Keratinocyte (primary cell): ENCODE measurements around the gene TEKTIP1. TPM values are rescaled to one million over a fixed set of nuclear protein-coding genes. Genes with fewer than 3 reads are reported as not detected.

ENCODE experiments used
- DNase-seq: peaks from one replicate; pipeline ENCODE4 v3.0.0-alpha.2; 2011; ENCODE audit warnings: low read depth, missing footprints, low spot score
- FAIRE-seq: peaks from 2 replicates; lab custom pipeline; 2011; peaks lifted over from hg19 to GRCh38; lab: Jason Lieb, UNC
- H2AFZ ChIP-seq: 2 replicates; pipeline ENCODE4 v1.6.0; 2012; ENCODE audit warnings: low read length, control low read depth, inconsistent platforms; ENCODE audit not compliant: control insufficient read depth
- H3K27ac ChIP-seq: 2 replicates; pipeline ENCODE4 v1.5.1; 2011; ENCODE audit warnings: low read length; ENCODE audit not compliant: control insufficient read depth, insufficient read depth
- H3K27me3 ChIP-seq: 3 replicates; pipeline ENCODE4 v1.6.0; 2011; ENCODE audit warnings: low read length; ENCODE audit not compliant: control insufficient read depth, insufficient read depth; ENCODE audit errors: extremely low read depth
- H3K36me3 ChIP-seq, 2 experiments: 2 replicates in 1 of 2; 3 replicates in 1 of 2; pipeline ENCODE4 v1.5.1; 2011; ENCODE audit warnings: low read length in 2 of 2, mild to moderate bottlenecking in 1 of 2; ENCODE audit not compliant: control insufficient read depth in 2 of 2, insufficient read depth in 2 of 2; ENCODE audit errors: extremely low read depth in 1 of 2
- H3K4me1 ChIP-seq: 3 replicates; pipeline ENCODE4 v1.5.1; 2011; ENCODE audit warnings: low read length; ENCODE audit not compliant: control insufficient read depth, insufficient read depth; ENCODE audit errors: extremely low read depth
- H3K4me2 ChIP-seq: 3 replicates; pipeline ENCODE4 v1.6.0; 2011; ENCODE audit warnings: low read depth, low read length; ENCODE audit not compliant: control insufficient read depth, insufficient read depth; ENCODE audit errors: extremely low read depth
- H3K4me3 ChIP-seq, 3 experiments: fragments of 200-600 bp in 1 of 3; sonication (generic) in 1 of 3; 2 replicates in 2 of 3; 3 replicates in 1 of 3; pipeline ENCODE4 v1.5.1; 2011 to 2016; ENCODE audit warnings: low read length in 3 of 3, mild to moderate bottlenecking in 3 of 3, control low read depth in 2 of 3, inconsistent platforms in 1 of 3, low read depth in 1 of 3, mixed read lengths in 1 of 3, mixed run types in 1 of 3, moderate library complexity in 1 of 3; ENCODE audit not compliant: control insufficient read depth in 2 of 3, insufficient read depth in 2 of 3; ENCODE audit errors: extremely low read depth in 1 of 3
- H3K79me2 ChIP-seq: 2 replicates; pipeline ENCODE4 v1.6.0; 2012; ENCODE audit warnings: low read length; ENCODE audit not compliant: control insufficient read depth, insufficient read depth
- H3K9ac ChIP-seq: 3 replicates; pipeline ENCODE4 v1.6.0; 2011; ENCODE audit warnings: low read length; ENCODE audit not compliant: control insufficient read depth, insufficient read depth; ENCODE audit errors: extremely low read depth
- H3K9me1 ChIP-seq: 3 replicates; pipeline ENCODE4 v1.6.0; 2011; ENCODE audit warnings: low read length; ENCODE audit not compliant: control insufficient read depth, insufficient read depth; ENCODE audit errors: extremely low read depth
- H3K9me3 ChIP-seq: 2 replicates; pipeline ENCODE4 v1.5.1; 2012; ENCODE audit warnings: low read depth, low read length; ENCODE audit not compliant: control insufficient read depth
- H4K20me1 ChIP-seq: 3 replicates; pipeline ENCODE4 v1.6.0; 2011; ENCODE audit warnings: low read length; ENCODE audit not compliant: control insufficient read depth, insufficient read depth; ENCODE audit errors: extremely low read depth
- EZH2 ChIP-seq: IDR thresholded peaks from one replicate; pipeline ENCODE4 v1.6.1; 2012; ENCODE audit warnings: inconsistent platforms, mild to moderate bottlenecking, low read length, moderate library complexity
- dilution Hi-C: fragments of 300-500 bp; cut with MboI; formaldehyde crosslinking; loops from one replicate; pipeline ENCODE4 v1.7.0; 2020; ENCODE audit warnings: low sequenced_read_pairs; ENCODE audit not compliant: extremely low pct_ligation_motif_present
- polyA plus RNA-seq, 5 experiments: library from polyadenylated mRNA; depleted of rRNA in 3 of 5; stranded (reverse) in 3 of 5; stranded (forward) in 1 of 5; unstranded in 1 of 5; fragments of >200 nt; gene quantifications; 1 replicate in 1 of 5; 2 replicates in 3 of 5; 3 replicates in 1 of 5; pipeline versions ENCODE4 v1.2.1 to v1.2.3, GENCODE V29; 2011 to 2012; ENCODE audit warnings: missing spikeins in 2 of 5, low read depth in 1 of 5, low replicate concordance in 1 of 5
- TF ChIP-seq, protein P1 (sequence below), 3 experiments: IDR thresholded peaks in 1 of 3; conservative IDR thresholded peaks in 1 of 3; optimal IDR thresholded peaks in 1 of 3; 2 replicates in 2 of 3; 3 replicates in 1 of 3; pipeline versions ENCODE3 to v1.5.1; 2011; ENCODE audit warnings: low read length in 3 of 3, mild to moderate bottlenecking in 3 of 3, moderate library complexity in 2 of 3, control low read depth in 1 of 3, inconsistent platforms in 1 of 3; ENCODE audit not compliant: insufficient read depth in 2 of 3; ENCODE audit errors: extremely low read depth in 1 of 3

TEKTIP1 gene
- polyA plus RNA-seq, 1 donor (not counting 4 experiments of a cell fraction or from before 2014, with no cell fraction given): not detected

DNA sequence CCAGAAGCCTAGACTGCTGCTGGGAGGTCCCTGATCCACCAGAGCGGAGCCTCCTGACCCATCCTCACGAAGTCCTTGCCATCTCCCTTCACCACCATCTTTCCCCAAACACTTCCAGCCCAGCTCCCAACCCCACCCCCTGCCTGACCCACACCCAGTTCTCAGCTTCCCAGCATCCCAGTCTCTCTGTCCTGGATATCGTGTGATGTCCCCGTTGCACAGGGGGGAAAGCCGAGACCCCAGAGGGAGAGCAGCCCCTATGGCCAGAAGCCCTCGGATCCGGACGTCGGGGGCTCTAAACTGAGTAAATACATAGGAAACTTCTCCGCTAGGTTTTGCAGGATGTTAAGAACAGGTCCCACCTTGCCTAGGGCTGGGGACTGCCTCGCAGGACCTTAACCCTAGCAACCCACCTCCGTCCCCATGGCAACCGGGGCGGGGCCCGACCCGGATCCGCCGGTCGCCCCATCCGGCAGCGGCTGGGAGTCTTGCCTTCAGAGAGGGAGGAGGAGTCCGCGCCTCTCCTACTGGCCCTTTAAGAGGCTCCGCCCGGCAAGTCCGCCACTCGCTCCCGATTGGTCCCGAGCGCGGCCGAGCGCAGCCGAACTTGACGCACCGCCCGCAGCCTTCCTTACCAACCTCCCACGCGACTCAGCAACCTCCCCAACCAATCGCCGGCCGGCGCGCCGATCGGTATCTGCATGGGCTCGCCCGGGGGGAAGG lies 33.3 kb downstream of the TEKTIP1 start:
- TF ChIP-seq, protein P1, sequence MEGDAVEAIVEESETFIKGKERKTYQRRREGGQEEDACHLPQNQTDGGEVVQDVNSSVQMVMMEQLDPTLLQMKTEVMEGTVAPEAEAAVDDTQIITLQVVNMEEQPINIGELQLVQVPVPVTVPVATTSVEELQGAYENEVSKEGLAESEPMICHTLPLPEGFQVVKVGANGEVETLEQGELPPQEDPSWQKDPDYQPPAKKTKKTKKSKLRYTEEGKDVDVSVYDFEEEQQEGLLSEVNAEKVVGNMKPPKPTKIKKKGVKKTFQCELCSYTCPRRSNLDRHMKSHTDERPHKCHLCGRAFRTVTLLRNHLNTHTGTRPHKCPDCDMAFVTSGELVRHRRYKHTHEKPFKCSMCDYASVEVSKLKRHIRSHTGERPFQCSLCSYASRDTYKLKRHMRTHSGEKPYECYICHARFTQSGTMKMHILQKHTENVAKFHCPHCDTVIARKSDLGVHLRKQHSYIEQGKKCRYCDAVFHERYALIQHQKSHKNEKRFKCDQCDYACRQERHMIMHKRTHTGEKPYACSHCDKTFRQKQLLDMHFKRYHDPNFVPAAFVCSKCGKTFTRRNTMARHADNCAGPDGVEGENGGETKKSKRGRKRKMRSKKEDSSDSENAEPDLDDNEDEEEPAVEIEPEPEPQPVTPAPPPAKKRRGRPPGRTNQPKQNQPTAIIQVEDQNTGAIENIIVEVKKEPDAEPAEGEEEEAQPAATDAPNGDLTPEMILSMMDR (optimal IDR thresholded peaks at IDR 0.05 in 1 of 3, IDR thresholded peaks at IDR 0.05 in 1 of 3, conservative IDR thresholded peaks at IDR 0.05 in 1 of 3; ENCODE audit: extremely low read depth in 1 of 3, insufficient read depth in 2 of 3, low read length in 3 of 3): no peak
- TF ChIP-seq EZH2: no peak
- H3K79me2 ChIP-seq: no peaks in the 10 kb centered on the region
- no peaks in the 10 kb centered on the region for H3K9me1 ChIP-seq
- H4K20me1 ChIP-seq: no peaks in the 10 kb centered on the region
- H3K27me3 ChIP-seq: no peaks in the 10 kb centered on the region
- peak overlapping the region; percentile 88 for H2AFZ ChIP-seq
- no peak overlapping the region for H3K27ac ChIP-seq
- dilution Hi-C loops: no loop called here
- peak overlapping the region; percentile 83 for H3K4me2 ChIP-seq
- H3K4me3 ChIP-seq: peak overlapping the region; percentile 44 to 97 (median 61)
- no peaks in the 10 kb centered on the region for H3K9me3 ChIP-seq
- H3K9ac ChIP-seq: peak overlapping the region; percentile 54
- FAIRE-seq: peak; percentile 97
- peaks cover 2 to 3% of the 10 kb centered on the region in 2 experiments for H3K36me3 ChIP-seq
- DNase-seq: peak; percentile 99
- H3K4me1 ChIP-seq: peaks cover 22% of the 10 kb centered on the region

DNA sequence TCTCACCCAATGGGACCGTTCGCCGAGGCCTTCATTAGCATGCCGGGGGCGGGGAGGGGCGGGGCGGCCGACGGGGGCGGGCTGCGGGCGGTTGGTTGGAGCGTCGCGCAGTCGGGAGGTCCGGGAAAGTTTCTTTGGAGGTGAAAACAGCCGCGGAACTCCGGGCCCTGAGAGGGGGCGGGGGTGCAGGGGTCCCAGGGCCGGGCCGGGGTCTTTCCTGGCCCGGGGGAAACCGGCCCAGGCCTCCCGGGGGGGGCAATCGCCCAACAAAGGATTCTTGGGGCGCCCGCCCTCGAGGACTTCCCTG lies 33.8 kb downstream of the TEKTIP1 start, which contains the start of gene HMG20B:
TSS of gene HMG20B (plus strand) at position 90 of the 307 bp plus-strand sequence. CDS start 366 bp downstream, outside the sequence.
- Histone ChIP-seq H3K4me3 (peak within 1 kb of the TSS; percentile 79 to 97 (median 90)), H3K4me2 (peak within 1 kb of the TSS; percentile 83), H3K9me3 (no peaks in the 10 kb centered on the region), H3K9ac (peak within 1 kb of the TSS; percentile 87), H3K27ac (peak within 1 kb of the TSS; percentile 63), H3K27me3 (no peaks in the 10 kb centered on the region), H3K4me1 (peaks cover 22% of the 10 kb centered on the region), H3K79me2 (no peaks in the 10 kb centered on the region), H4K20me1 (no peaks in the 10 kb centered on the region), H2AFZ (peak within 1 kb of the TSS; percentile 88), H3K36me3 (peaks cover 2 to 3% of the 10 kb centered on the region in 2 experiments), H3K9me1 (no peaks in the 10 kb centered on the region)
- DNase-seq (no peak), FAIRE-seq (no peak)
- dilution Hi-C loops: no loop called here
- TF ChIP-seq, protein P1 (optimal IDR thresholded peaks at IDR 0.05 in 1 of 3, IDR thresholded peaks at IDR 0.05 in 1 of 3, conservative IDR thresholded peaks at IDR 0.05 in 1 of 3; ENCODE audit: extremely low read depth in 1 of 3, insufficient read depth in 2 of 3, low read length in 3 of 3): no peak
- no peak for TF ChIP-seq EZH2
